Fibroblast of lung (primary cell): ENCODE results near the gene CIB4. TPM values are rescaled to one million over a fixed set of nuclear protein-coding genes. Genes with fewer than 3 reads are reported as not detected.
A peak's percentile ranks its signal among the peaks of the same experiment; 100 is the strongest.

ENCODE experiments used
- DNase-seq, 2 donors: peaks; one replicate each; pipeline versions ENCODE4 v3.0.0 to v3.0.0-alpha.2; 2010; ENCODE audit warnings: low read depth in 2 of 2
- H2AFZ ChIP-seq: 2 replicates; pipeline ENCODE4 v1.5.1; 2012; ENCODE audit warnings: low read length, control low read depth, inconsistent platforms
- H3K27ac ChIP-seq: 2 replicates; pipeline ENCODE4 v1.5.1; 2011; ENCODE audit warnings: low read length, control low read depth; ENCODE audit not compliant: insufficient read depth
- H3K27me3 ChIP-seq: 2 replicates; pipeline ENCODE4 v1.5.1; 2011; ENCODE audit warnings: mild to moderate bottlenecking, low read length; ENCODE audit not compliant: control insufficient read depth, insufficient read depth
- H3K36me3 ChIP-seq: 2 replicates; pipeline ENCODE4 v1.5.1; 2011; ENCODE audit warnings: low read length; ENCODE audit not compliant: control insufficient read depth, insufficient read depth
- H3K4me1 ChIP-seq: 2 replicates; pipeline ENCODE4 v1.5.1; 2011; ENCODE audit warnings: low read length; ENCODE audit not compliant: control insufficient read depth, insufficient read depth; ENCODE audit errors: extremely low read depth
- H3K4me2 ChIP-seq: 2 replicates; pipeline ENCODE4 v1.5.1; 2011; ENCODE audit warnings: low read length, control low read depth; ENCODE audit not compliant: insufficient read depth; ENCODE audit errors: extremely low read depth
- H3K4me3 ChIP-seq, 4 experiments: fragments of 200-600 bp in 1 of 4; sonication (generic) in 1 of 4; replicated peaks in 1 of 4; 2 replicates each; pipeline ENCODE4 v1.5.1; 2011 to 2016; ENCODE audit warnings: low read length in 4 of 4, low read depth in 3 of 4, mild to moderate bottlenecking in 3 of 4, control low read depth in 2 of 4, inconsistent platforms in 1 of 4, mixed read lengths in 1 of 4; ENCODE audit not compliant: insufficient read depth in 1 of 4; ENCODE audit errors: control extremely low read depth in 1 of 4
- H3K79me2 ChIP-seq: 2 replicates; pipeline ENCODE4 v1.5.1; 2012; ENCODE audit warnings: mild to moderate bottlenecking, low read length, inconsistent platforms; ENCODE audit not compliant: control insufficient read depth, insufficient read depth
- H3K9ac ChIP-seq: 2 replicates; pipeline ENCODE4 v1.5.1; 2011; ENCODE audit warnings: mild to moderate bottlenecking, low read length, control low read depth; ENCODE audit not compliant: insufficient read depth
- H3K9me3 ChIP-seq: 2 replicates; pipeline ENCODE4 v1.5.1; 2012; ENCODE audit warnings: low read depth, low read length; ENCODE audit not compliant: control insufficient read depth, insufficient read depth
- H4K20me1 ChIP-seq: 2 replicates; pipeline ENCODE4 v1.5.1; 2011; ENCODE audit warnings: low read length; ENCODE audit not compliant: control insufficient read depth, insufficient read depth; ENCODE audit errors: extremely low read depth
- CTCF ChIP-seq, 2 donors: IDR thresholded peaks in 1 of 2; conservative IDR thresholded peaks in 1 of 2; 1 replicate in 1 of 2; 2 replicates in 1 of 2; pipeline ENCODE4 v1.5.1; 2011 to 2012; ENCODE audit warnings: low read length in 2 of 2, control low read depth in 1 of 2, inconsistent platforms in 1 of 2, low read depth in 1 of 2, mild to moderate bottlenecking in 1 of 2
- EZH2 ChIP-seq: IDR thresholded peaks from 2 replicates; pipeline ENCODE4 v1.5.1; 2012; ENCODE audit warnings: low read length, control low read depth, mild to moderate bottlenecking; ENCODE audit errors: missing control alignments
- polyA plus RNA-seq, 2 donors: library from polyadenylated mRNA; depleted of rRNA in 1 of 2; stranded (reverse) in 1 of 2; unstranded in 1 of 2; fragments of >200 nt; gene quantifications; 2 replicates each; pipeline ENCODE4 v1.2.1, GENCODE V29; 2011 to 2012; ENCODE audit warnings: missing spikeins in 1 of 2
- total RNA-seq: library from RNA; depleted of rRNA; stranded (reverse); fragments of >200 nt; gene quantifications from 2 replicates; pipeline ENCODE4 v1.2.1, GENCODE V29; 2014

CIB4 gene
- total and polyA plus RNA-seq, 2 donors (not counting 1 experiment from before 2014, with no cell fraction given): not detected

- Histone ChIP-seq H3K36me3 (no peaks in the 10 kb centered on the region), H3K4me1 (no peaks in the 10 kb centered on the region), H3K4me3 (peak overlapping the region in 1 of 4 experiments; percentile 2), H3K27me3 (peaks cover 51% of the 10 kb centered on the region), H3K9me3 (no peaks in the 10 kb centered on the region), H3K79me2 (no peaks in the 10 kb centered on the region), H4K20me1 (no peaks in the 10 kb centered on the region), H3K4me2 (no peak overlapping the region), H2AFZ (no peak overlapping the region), H3K27ac (no peak overlapping the region), H3K9ac (no peak overlapping the region)
- peak; percentile 6 to 68 for DNase-seq
- TF ChIP-seq CTCF (conservative IDR thresholded peaks at IDR 0.05 in 1 of 2, IDR thresholded peaks at IDR 0.05 in 1 of 2; ENCODE audit: low read depth in 1 of 2, low read length in 2 of 2) (no peak), EZH2 (peak; percentile 59)
These were observed 78.1 kb downstream of the CIB4 start for GRCh38 chr2:26562811-26563645.

GRCh38 chr2:26561918-26562810, 79.0 kb downstream of the CIB4 start:
- no peaks in the 10 kb centered on the region for H3K79me2 ChIP-seq
- H3K4me1 ChIP-seq: no peaks in the 10 kb centered on the region
- H3K27ac ChIP-seq: no peak overlapping the region
- H3K9ac ChIP-seq: no peak overlapping the region
- H2AFZ ChIP-seq: no peak overlapping the region
- H3K9me3 ChIP-seq: no peaks in the 10 kb centered on the region
- peak; percentile 10 to 30 for DNase-seq
- peaks cover 54% of the 10 kb centered on the region for H3K27me3 ChIP-seq
- H3K4me2 ChIP-seq: no peak overlapping the region
- TF ChIP-seq EZH2: peak; percentile 70
- TF ChIP-seq CTCF (conservative IDR thresholded peaks at IDR 0.05 in 1 of 2, IDR thresholded peaks at IDR 0.05 in 1 of 2; ENCODE audit: low read depth in 1 of 2, low read length in 2 of 2): peak in 1 of 2 donors; percentile 4
- H3K4me3 ChIP-seq: peak overlapping the region in 1 of 4 experiments; percentile 2
- no peaks in the 10 kb centered on the region for H3K36me3 ChIP-seq
- H4K20me1 ChIP-seq: no peaks in the 10 kb centered on the region

DNA sequence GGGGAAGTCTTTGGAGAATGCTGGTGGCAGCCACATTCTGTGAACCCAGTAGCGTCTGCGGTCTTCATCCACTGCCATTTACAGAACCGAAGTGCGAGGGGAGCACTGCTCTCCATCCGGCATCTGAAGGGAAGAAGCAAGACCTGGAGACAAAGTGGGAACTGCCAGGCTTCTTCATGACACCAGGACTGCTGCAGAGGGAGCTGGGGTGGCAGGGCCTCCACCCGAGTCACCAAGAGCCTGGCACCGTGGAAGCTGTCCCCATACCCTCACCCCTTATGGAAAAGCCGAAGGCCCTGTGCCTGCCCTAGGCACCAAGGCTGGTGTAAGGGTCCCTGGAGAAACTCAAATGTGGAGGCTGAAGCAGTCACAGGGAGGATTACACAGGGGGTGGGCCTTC, 79.8 kb downstream of the CIB4 start:
- Histone ChIP-seq H3K4me1 (no peaks in the 10 kb centered on the region), H3K27me3 (peaks cover 58% of the 10 kb centered on the region), H3K9ac (no peak overlapping the region), H2AFZ (no peak overlapping the region), H3K4me2 (no peak overlapping the region), H3K9me3 (no peaks in the 10 kb centered on the region), H3K27ac (no peak overlapping the region), H3K4me3 (no peak overlapping the region), H4K20me1 (no peaks in the 10 kb centered on the region), H3K36me3 (no peaks in the 10 kb centered on the region), H3K79me2 (no peaks in the 10 kb centered on the region)
- TF ChIP-seq EZH2: no peak
- no peak for TF ChIP-seq CTCF (conservative IDR thresholded peaks at IDR 0.05 in 1 of 2, IDR thresholded peaks at IDR 0.05 in 1 of 2; ENCODE audit: low read depth in 1 of 2, low read length in 2 of 2)
- no peak for DNase-seq
